HEK293 (cell line): ENCODE data around the gene GRN.
A peak's percentile ranks its signal among the peaks of the same experiment; 100 is the strongest.

Experiments used
- CTCF ChIA-PET: fragments of 350-600 bp; formaldehyde crosslinking; extraction: SDS; loops from one replicate; lab custom pipeline; 2021; ENCODE audit warnings: antibody characterized with exemption; lab: Yijun Ruan, JAX
- POLR2A ChIA-PET: fragments of 300-600 bp; formaldehyde crosslinking; extraction: SDS; loops from one replicate; lab custom pipeline; 2020; ENCODE audit warnings: antibody characterized with exemption, inconsistent platforms; lab: Yijun Ruan, JAX
- H3K27ac ChIP-seq: fragments of 200-500 bp; sonication (Bioruptor generic); 2 replicates; pipeline ENCODE4 v1.5.1; 2014; ENCODE audit warnings: low read depth, low read length, control low read depth, inconsistent platforms; ENCODE audit errors: extremely low read depth
- H3K36me3 ChIP-seq, 2 experiments: fragments of 200-500 bp in 1 of 2; sonication (Bioruptor generic) in 1 of 2; 1 replicate in 1 of 2; 2 replicates in 1 of 2; pipeline ENCODE4 v1.5.1; 2014 to 2017; ENCODE audit warnings: inconsistent platforms in 2 of 2, low read length in 2 of 2; ENCODE audit not compliant: control insufficient read depth in 2 of 2, insufficient read depth in 1 of 2
- H3K4me1 ChIP-seq: fragments of 200-500 bp; sonication (Bioruptor generic); 2 replicates; pipeline ENCODE4 v1.5.1; 2014; ENCODE audit warnings: mild to moderate bottlenecking, low read length, inconsistent platforms; ENCODE audit not compliant: control insufficient read depth, insufficient read depth
- H3K4me3 ChIP-seq: 2 replicates; pipeline ENCODE4 v1.5.1; 2011; ENCODE audit warnings: low read depth, mild to moderate bottlenecking, control low read depth, low read length, moderate library complexity
- H3K9me3 ChIP-seq: fragments of 200-500 bp; sonication (Bioruptor generic); 2 replicates; pipeline ENCODE4 v1.5.1; 2014; ENCODE audit warnings: low read depth, low read length, inconsistent platforms; ENCODE audit not compliant: control insufficient read depth, insufficient read depth
- EGR2 ChIP-seq: fragments of 450-650 bp; formaldehyde crosslinking; IDR thresholded peaks from 2 replicates; pipeline ENCODE4 v1.5.1; 2016; ENCODE audit warnings: low read depth, missing biosample characterization, missing genetic modification characterization
- GLIS2 ChIP-seq: fragments of 450-650 bp; formaldehyde crosslinking; IDR thresholded peaks from 2 replicates; pipeline ENCODE4 v1.5.1; 2016; ENCODE audit warnings: missing biosample characterization, missing genetic modification characterization
- HOXA7 ChIP-seq: sonication (generic); formaldehyde crosslinking; IDR thresholded peaks from 2 replicates; pipeline ENCODE4 v1.8.1; 2022; ENCODE audit warnings: missing genetic modification reagents, borderline replicate concordance
- SCRT2 ChIP-seq: fragments of 450-650 bp; formaldehyde crosslinking; IDR thresholded peaks from 2 replicates; pipeline ENCODE4 v1.5.1; 2016; ENCODE audit warnings: missing biosample characterization, missing genetic modification characterization
- ZBTB21 ChIP-seq: fragments of 450-650 bp; formaldehyde crosslinking; IDR thresholded peaks from 2 replicates; pipeline ENCODE4 v1.5.1; 2017; ENCODE audit warnings: missing biosample characterization, missing genetic modification characterization
- ZFHX2 ChIP-seq: fragments of 450-650 bp; formaldehyde crosslinking; conservative IDR thresholded peaks from 2 replicates; pipeline ENCODE4 v1.5.1; 2016; ENCODE audit warnings: missing biosample characterization, missing genetic modification characterization
- ZNF138 ChIP-seq: fragments of 450-650 bp; formaldehyde crosslinking; IDR thresholded peaks from 2 replicates; pipeline ENCODE4 v1.5.1; 2016; ENCODE audit warnings: missing biosample characterization, missing genetic modification characterization, borderline replicate concordance
- ZNF341 ChIP-seq: fragments of 450-650 bp; formaldehyde crosslinking; IDR thresholded peaks from 2 replicates; pipeline ENCODE4; 2016; ENCODE audit warnings: low read depth, missing biosample characterization, missing genetic modification characterization
- ZNF510 ChIP-seq: fragments of 450-650 bp; formaldehyde crosslinking; IDR thresholded peaks from 2 replicates; pipeline ENCODE4 v1.5.1; 2018; ENCODE audit warnings: mild to moderate bottlenecking, missing genetic modification characterization, missing biosample characterization; ENCODE audit not compliant: insufficient replicate concordance
- ZNF560 ChIP-seq: fragments of 450-650 bp; formaldehyde crosslinking; IDR thresholded peaks from 2 replicates; pipeline ENCODE4 v1.5.1; 2017; ENCODE audit warnings: missing biosample characterization, missing genetic modification characterization, borderline replicate concordance
- ZNF561 ChIP-seq: fragments of 450-650 bp; IDR thresholded peaks from 2 replicates; pipeline ENCODE4 v1.5.1; 2018; ENCODE audit warnings: missing biosample characterization, missing genetic modification characterization, borderline replicate concordance
- ZNF600 ChIP-seq: fragments of 450-650 bp; formaldehyde crosslinking; IDR thresholded peaks from 2 replicates; pipeline ENCODE4 v1.5.1; 2016; ENCODE audit warnings: missing biosample characterization, missing genetic modification characterization
- ZNF626 ChIP-seq: fragments of 450-650 bp; sonication (Bioruptor Pico); formaldehyde crosslinking; IDR thresholded peaks from 2 replicates; pipeline ENCODE4 v1.5.1; 2018; ENCODE audit warnings: missing biosample characterization, missing genetic modification characterization, inconsistent platforms
- ZNF747 ChIP-seq: fragments of 450-650 bp; formaldehyde crosslinking; IDR thresholded peaks from 2 replicates; pipeline ENCODE4 v1.5.1; 2016; ENCODE audit warnings: missing biosample characterization, missing genetic modification characterization
- ZNF768 ChIP-seq: fragments of 450-650 bp; formaldehyde crosslinking; IDR thresholded peaks from 2 replicates; pipeline ENCODE4 v1.5.1; 2018; ENCODE audit warnings: missing biosample characterization, mild to moderate bottlenecking, missing genetic modification characterization
- ZNF791 ChIP-seq: fragments of 450-650 bp; formaldehyde crosslinking; IDR thresholded peaks from 2 replicates; pipeline ENCODE4 v1.5.1; 2016; ENCODE audit warnings: missing biosample characterization, missing genetic modification characterization
- ZNF837 ChIP-seq: fragments of 450-650 bp; formaldehyde crosslinking; IDR thresholded peaks from 2 replicates; pipeline ENCODE4 v1.5.1; 2016; ENCODE audit warnings: missing biosample characterization, missing genetic modification characterization
- TF ChIP-seq, protein P1 (sequence below): fragments of 450-650 bp; formaldehyde crosslinking; IDR thresholded peaks from 2 replicates; pipeline ENCODE4 v1.5.1; 2016; ENCODE audit warnings: missing biosample characterization, missing genetic modification characterization
- TF ChIP-seq, protein P2 (sequence below): fragments of 450-650 bp; formaldehyde crosslinking; IDR thresholded peaks from 2 replicates; pipeline ENCODE4 v1.5.1; 2016; ENCODE audit warnings: missing biosample characterization, missing genetic modification characterization
- TF ChIP-seq, protein P3 (sequence below): fragments of 450-650 bp; IDR thresholded peaks from 2 replicates; pipeline ENCODE4 v1.5.1; 2018; ENCODE audit warnings: missing biosample characterization, mild to moderate bottlenecking, missing genetic modification characterization
- TF ChIP-seq, protein P4 (sequence below): fragments of 450-650 bp; formaldehyde crosslinking; IDR thresholded peaks from 2 replicates; pipeline ENCODE4 v1.5.1; 2016; ENCODE audit warnings: missing biosample characterization, missing genetic modification characterization
- TF ChIP-seq, protein P5 (sequence below): fragments of 450-650 bp; formaldehyde crosslinking; IDR thresholded peaks from 2 replicates; pipeline ENCODE4 v1.5.1; 2016; ENCODE audit warnings: missing biosample characterization, missing genetic modification characterization
- TF ChIP-seq, protein P6 (sequence below): fragments of 450-650 bp; IDR thresholded peaks from 2 replicates; pipeline ENCODE4 v1.5.1; 2018; ENCODE audit warnings: missing biosample characterization, missing genetic modification characterization
- TF ChIP-seq, protein P7 (sequence below): fragments of 450-650 bp; formaldehyde crosslinking; optimal IDR thresholded peaks from 2 replicates; pipeline ENCODE3; 2016; ENCODE audit warnings: missing biosample characterization, mild to moderate bottlenecking, missing genetic modification characterization
- TF ChIP-seq, protein P8 (sequence below): fragments of 450-650 bp; formaldehyde crosslinking; IDR thresholded peaks from 2 replicates; pipeline ENCODE4 v1.5.1; 2016; ENCODE audit warnings: missing biosample characterization, missing genetic modification characterization

Gene GRN

DNA sequence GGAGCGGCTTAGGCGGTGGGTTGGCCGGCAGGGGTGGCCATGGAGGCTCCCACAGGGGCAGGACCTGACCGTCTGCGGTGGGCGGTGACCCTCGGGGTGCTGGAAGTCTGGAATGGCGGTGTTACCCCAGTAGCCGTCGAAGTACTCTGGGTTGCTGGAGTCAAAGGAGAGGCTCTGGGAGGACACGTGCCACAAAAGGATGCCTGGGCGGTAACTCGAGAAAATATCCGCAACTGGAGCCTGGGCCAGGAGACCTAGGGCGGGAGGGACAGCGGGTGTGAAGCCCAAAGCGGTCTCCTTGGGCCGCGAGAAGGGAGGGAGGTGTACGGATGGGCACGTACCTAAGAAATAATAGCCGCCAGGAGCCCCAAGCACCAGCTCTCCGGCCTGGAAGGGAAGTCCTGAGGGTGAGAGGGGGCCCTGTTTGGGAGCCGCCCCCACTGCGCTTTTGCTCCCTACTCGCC lies 39.8 kb downstream of the GRN start:
- H3K4me1 ChIP-seq, result peaks cover 2% of the 10 kb centered on the region; the same call in 1 of the 2 replicates
- no peaks in the 10 kb centered on the region for H3K9me3 ChIP-seq
- H3K27ac ChIP-seq, result peak overlapping the region; percentile 55; the same call in 1 of the 2 replicates
- H3K36me3 ChIP-seq, result no peaks in the 10 kb centered on the region
- peak overlapping the region; percentile 36 for H3K4me3 ChIP-seq
- CTCF ChIA-PET, result interaction anchor here (0.6 to 1.5 kb wide), 9 partner anchors 9 to 287 kb away, joined by 3 to 6 read pairs (median 3); no protein-coding TSS in a partner anchor
- POLR2A ChIA-PET, result interaction anchor here (0.6 to 1.3 kb wide), 7 partner anchors 22 to 221 kb away, joined by 3 to 12 read pairs (median 4); partner anchors contain the start of genes FAM171A2, GPATCH8 and GRN
- TF ChIP-seq ZNF747 (tag by site-specific recombination) (no peak), ZNF510 (tag by site-specific recombination) (no peak), SCRT2 (tag by site-specific recombination) (no peak), ZNF791 (no peak), EGR2 (tag by site-specific recombination) (0 out of 2 replicates have a peak, but pooled peaks have one; percentile 29), ZNF138 (tag by site-specific recombination) (no peak), ZNF626 (tag by site-specific recombination) (no peak), ZNF768 (tag by site-specific recombination) (no peak), GLIS2 (tag by site-specific recombination) (no peak), ZNF341 (tag by site-specific recombination) (peak; percentile 94), ZNF561 (tag by site-specific recombination) (no peak), ZBTB21 (tag by site-specific recombination) (no peak), ZNF600 (0 out of 2 replicates have a peak, but pooled peaks have one; percentile 36), HOXA7 (CRISPR knock-in tag) (no peak), ZFHX2 (no peak), ZNF837 (tag by site-specific recombination) (no peak), ZNF560 (tag by site-specific recombination) (no peak)
- TF ChIP-seq, protein P1, sequence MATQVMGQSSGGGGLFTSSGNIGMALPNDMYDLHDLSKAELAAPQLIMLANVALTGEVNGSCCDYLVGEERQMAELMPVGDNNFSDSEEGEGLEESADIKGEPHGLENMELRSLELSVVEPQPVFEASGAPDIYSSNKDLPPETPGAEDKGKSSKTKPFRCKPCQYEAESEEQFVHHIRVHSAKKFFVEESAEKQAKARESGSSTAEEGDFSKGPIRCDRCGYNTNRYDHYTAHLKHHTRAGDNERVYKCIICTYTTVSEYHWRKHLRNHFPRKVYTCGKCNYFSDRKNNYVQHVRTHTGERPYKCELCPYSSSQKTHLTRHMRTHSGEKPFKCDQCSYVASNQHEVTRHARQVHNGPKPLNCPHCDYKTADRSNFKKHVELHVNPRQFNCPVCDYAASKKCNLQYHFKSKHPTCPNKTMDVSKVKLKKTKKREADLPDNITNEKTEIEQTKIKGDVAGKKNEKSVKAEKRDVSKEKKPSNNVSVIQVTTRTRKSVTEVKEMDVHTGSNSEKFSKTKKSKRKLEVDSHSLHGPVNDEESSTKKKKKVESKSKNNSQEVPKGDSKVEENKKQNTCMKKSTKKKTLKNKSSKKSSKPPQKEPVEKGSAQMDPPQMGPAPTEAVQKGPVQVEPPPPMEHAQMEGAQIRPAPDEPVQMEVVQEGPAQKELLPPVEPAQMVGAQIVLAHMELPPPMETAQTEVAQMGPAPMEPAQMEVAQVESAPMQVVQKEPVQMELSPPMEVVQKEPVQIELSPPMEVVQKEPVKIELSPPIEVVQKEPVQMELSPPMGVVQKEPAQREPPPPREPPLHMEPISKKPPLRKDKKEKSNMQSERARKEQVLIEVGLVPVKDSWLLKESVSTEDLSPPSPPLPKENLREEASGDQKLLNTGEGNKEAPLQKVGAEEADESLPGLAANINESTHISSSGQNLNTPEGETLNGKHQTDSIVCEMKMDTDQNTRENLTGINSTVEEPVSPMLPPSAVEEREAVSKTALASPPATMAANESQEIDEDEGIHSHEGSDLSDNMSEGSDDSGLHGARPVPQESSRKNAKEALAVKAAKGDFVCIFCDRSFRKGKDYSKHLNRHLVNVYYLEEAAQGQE (tag by site-specific recombination), result no peak
- TF ChIP-seq, protein P2, sequence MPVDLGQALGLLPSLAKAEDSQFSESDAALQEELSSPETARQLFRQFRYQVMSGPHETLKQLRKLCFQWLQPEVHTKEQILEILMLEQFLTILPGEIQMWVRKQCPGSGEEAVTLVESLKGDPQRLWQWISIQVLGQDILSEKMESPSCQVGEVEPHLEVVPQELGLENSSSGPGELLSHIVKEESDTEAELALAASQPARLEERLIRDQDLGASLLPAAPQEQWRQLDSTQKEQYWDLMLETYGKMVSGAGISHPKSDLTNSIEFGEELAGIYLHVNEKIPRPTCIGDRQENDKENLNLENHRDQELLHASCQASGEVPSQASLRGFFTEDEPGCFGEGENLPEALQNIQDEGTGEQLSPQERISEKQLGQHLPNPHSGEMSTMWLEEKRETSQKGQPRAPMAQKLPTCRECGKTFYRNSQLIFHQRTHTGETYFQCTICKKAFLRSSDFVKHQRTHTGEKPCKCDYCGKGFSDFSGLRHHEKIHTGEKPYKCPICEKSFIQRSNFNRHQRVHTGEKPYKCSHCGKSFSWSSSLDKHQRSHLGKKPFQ (tag by site-specific recombination), result peak; percentile 32; the same call in 1 of the 2 replicates
- TF ChIP-seq, protein P3, sequence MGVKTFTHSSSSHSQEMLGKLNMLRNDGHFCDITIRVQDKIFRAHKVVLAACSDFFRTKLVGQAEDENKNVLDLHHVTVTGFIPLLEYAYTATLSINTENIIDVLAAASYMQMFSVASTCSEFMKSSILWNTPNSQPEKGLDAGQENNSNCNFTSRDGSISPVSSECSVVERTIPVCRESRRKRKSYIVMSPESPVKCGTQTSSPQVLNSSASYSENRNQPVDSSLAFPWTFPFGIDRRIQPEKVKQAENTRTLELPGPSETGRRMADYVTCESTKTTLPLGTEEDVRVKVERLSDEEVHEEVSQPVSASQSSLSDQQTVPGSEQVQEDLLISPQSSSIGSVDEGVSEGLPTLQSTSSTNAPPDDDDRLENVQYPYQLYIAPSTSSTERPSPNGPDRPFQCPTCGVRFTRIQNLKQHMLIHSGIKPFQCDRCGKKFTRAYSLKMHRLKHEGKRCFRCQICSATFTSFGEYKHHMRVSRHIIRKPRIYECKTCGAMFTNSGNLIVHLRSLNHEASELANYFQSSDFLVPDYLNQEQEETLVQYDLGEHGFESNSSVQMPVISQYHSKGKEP (tag by site-specific recombination), result no peak
- TF ChIP-seq, protein P4, sequence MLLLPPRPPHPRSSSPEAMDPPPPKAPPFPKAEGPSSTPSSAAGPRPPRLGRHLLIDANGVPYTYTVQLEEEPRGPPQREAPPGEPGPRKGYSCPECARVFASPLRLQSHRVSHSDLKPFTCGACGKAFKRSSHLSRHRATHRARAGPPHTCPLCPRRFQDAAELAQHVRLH, result no peak
- TF ChIP-seq, protein P5, sequence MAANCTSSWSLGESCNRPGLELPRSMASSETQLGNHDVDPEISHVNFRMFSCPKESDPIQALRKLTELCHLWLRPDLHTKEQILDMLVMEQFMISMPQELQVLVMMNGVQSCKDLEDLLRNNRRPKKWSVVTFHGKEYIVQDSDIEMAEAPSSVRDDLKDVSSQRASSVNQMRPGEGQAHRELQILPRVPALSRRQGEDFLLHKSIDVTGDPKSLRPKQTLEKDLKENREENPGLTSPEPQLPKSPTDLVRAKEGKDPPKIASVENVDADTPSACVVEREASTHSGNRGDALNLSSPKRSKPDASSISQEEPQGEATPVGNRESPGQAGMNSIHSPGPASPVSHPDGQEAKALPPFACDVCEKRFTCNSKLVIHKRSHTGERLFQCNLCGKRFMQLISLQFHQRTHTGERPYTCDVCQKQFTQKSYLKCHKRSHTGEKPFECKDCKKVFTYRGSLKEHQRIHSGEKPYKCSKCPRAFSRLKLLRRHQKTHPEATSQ (tag by site-specific recombination), result no peak
- TF ChIP-seq, protein P6, sequence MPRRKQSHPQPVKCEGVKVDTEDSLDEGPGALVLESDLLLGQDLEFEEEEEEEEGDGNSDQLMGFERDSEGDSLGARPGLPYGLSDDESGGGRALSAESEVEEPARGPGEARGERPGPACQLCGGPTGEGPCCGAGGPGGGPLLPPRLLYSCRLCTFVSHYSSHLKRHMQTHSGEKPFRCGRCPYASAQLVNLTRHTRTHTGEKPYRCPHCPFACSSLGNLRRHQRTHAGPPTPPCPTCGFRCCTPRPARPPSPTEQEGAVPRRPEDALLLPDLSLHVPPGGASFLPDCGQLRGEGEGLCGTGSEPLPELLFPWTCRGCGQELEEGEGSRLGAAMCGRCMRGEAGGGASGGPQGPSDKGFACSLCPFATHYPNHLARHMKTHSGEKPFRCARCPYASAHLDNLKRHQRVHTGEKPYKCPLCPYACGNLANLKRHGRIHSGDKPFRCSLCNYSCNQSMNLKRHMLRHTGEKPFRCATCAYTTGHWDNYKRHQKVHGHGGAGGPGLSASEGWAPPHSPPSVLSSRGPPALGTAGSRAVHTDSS (tag by site-specific recombination), result no peak
- TF ChIP-seq, protein P7, sequence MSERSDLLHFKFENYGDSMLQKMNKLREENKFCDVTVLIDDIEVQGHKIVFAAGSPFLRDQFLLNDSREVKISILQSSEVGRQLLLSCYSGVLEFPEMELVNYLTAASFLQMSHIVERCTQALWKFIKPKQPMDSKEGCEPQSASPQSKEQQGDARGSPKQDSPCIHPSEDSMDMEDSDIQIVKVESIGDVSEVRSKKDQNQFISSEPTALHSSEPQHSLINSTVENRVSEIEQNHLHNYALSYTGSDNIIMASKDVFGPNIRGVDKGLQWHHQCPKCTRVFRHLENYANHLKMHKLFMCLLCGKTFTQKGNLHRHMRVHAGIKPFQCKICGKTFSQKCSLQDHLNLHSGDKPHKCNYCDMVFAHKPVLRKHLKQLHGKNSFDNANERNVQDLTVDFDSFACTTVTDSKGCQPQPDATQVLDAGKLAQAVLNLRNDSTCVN, result no peak
- TF ChIP-seq, protein P8, sequence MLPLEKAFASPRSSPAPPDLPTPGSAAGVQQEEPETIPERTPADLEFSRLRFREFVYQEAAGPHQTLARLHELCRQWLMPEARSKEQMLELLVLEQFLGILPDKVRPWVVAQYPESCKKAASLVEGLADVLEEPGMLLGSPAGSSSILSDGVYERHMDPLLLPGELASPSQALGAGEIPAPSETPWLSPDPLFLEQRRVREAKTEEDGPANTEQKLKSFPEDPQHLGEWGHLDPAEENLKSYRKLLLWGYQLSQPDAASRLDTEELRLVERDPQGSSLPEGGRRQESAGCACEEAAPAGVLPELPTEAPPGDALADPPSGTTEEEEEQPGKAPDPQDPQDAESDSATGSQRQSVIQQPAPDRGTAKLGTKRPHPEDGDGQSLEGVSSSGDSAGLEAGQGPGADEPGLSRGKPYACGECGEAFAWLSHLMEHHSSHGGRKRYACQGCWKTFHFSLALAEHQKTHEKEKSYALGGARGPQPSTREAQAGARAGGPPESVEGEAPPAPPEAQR (tag by site-specific recombination), result no peak
